Pancreas (tissue), 10 donors: ENCODE measurements around the gene CACNA2D3. TPM values are rescaled to one million over a fixed set of nuclear protein-coding genes. Genes with fewer than 3 reads are reported as not detected.

Experiments used
- ATAC-seq, 4 donors: fragments of 200-7000 bp; cut with Tn5 transposase; one replicate each; pipeline versions ENCODE4 v1.8.0 to v1.9.1; 2020; ENCODE audit warnings: mild to moderate bottlenecking in 4 of 4, moderate library complexity in 4 of 4
- DNase-seq, 6 donors: peaks; one replicate each; pipeline ENCODE4 v3.0.0-alpha.2; 2020
- FAIRE-seq: peaks from 2 replicates; lab custom pipeline; 2012; peaks lifted over from hg19 to GRCh38; lab: Jason Lieb, UNC
- H3K27ac ChIP-seq, 4 donors: fragments of 200-600 bp; sonication (generic); 1 replicate in 3 of 4; 2 replicates in 1 of 4; pipeline versions ENCODE4 v1.5.0 to v1.8.0; 2020
- H3K27me3 ChIP-seq, 4 donors: fragments of 200-600 bp; one replicate each; pipeline ENCODE4 v1.8.0; 2021
- H3K36me3 ChIP-seq, 3 donors: fragments of 200-600 bp; sonication (generic) in 1 of 3; one replicate each; pipeline versions ENCODE4 v1.5.0 to v1.8.0; 2020 to 2021
- H3K4me1 ChIP-seq, 3 donors: fragments of 200-600 bp; one replicate each; pipeline ENCODE4 v1.8.0; 2021
- H3K4me3 ChIP-seq, 4 donors: fragments of 200-600 bp; sonication (generic) in 2 of 4; one replicate each; pipeline versions ENCODE4 v1.5.0 to v1.8.0; 2020 to 2021
- H3K9me3 ChIP-seq, 4 donors: fragments of 200-600 bp; one replicate each; pipeline ENCODE4 v1.8.0; 2021
- CTCF ChIP-seq, 4 donors: fragments of 200-600 bp; sonication (generic) in 3 of 4; IDR thresholded peaks; one replicate each; pipeline versions ENCODE4 v1.5.0 to v1.8.0; 2021; ENCODE audit warnings: antibody characterized with exemption in 4 of 4
- WGBS, 2 donors: extraction: QIAGEN DNeasy Blood & Tissue Kit; methylation state at CpG; one replicate each; pipeline ENCODE4 v1.1.7; 2013; 5-methylcytosine and 5-hydroxymethylcytosine counted together
- intact Hi-C, 3 donors: fragments of 100-400 bp; cut with DNase I; formaldehyde crosslinking; loops; one replicate each; pipeline versions ENCODE4 v1.11.1 to v1.14.2; 2022
- polyA plus RNA-seq, 2 donors: library from polyadenylated mRNA; stranded (reverse); fragments of 200-250 nt; gene quantifications; one replicate each; pipeline ENCODE4 v1.2.3, GENCODE V29; 2013
- total RNA-seq, 6 donors: library from RNA; stranded (reverse); fragmentation: NEBNext Ultra II Directional in 4 of 6; extraction: Animal tissue kit (Norgen Biotek cat#: 25700) in 4 of 6; gene quantifications; one replicate each; pipeline versions ENCODE4 v1.2.1 to v1.2.4, GENCODE V29; 2021 to 2023
- donor health status: healthy with polysubstance abuse.
- donor health status: DM: no; HTN: no; CAD: no; lungs with moderate emphysema.
- donor health status: DM: no; HTN: no; CAD: no.
- donor health status: control.
- donor health status: control.
- donor health status: Bipolar disorder and iron deficiency.
- donor health status: DM: yes; HTN: yes; CAD: no.
- donor health status: DM: no; HTN: no; CAD: no.
- donor health status: DM: no; HTN: no; CAD: no.
- donor health status: DM: yes; HTN: yes; CAD: no.

The CACNA2D3 gene
- total and polyA plus RNA-seq, 8 donors: 0.19 to 0.75 (median 0.37) TPM; not detected in 2

- peaks cover 0 to 3% (median 0%) of the 10 kb centered on the region in 4 donors for H3K27me3 ChIP-seq
- H3K9me3 ChIP-seq: no peaks in the 10 kb centered on the region
- H3K4me3 ChIP-seq: no peak overlapping the region
- TF ChIP-seq CTCF (IDR thresholded peaks at IDR 0.05): peak; percentile 53 to 80 (median 76)
- no peaks in the 10 kb centered on the region for H3K4me1 ChIP-seq
- peak; percentile 39 to 93 (median 74) for DNase-seq
- WGBS, 2 donors: 19 to 22% methylated on average over 20 of the region's 20 CpGs
- no peaks in the 10 kb centered on the region for H3K36me3 ChIP-seq
- ATAC-seq: peak; percentile 75 to 97 (median 94)
- intact Hi-C loops: loop anchor here in 1 of 3 donors (10.0 kb wide), 1 partner anchor 1401 kb away; no protein-coding TSS in a partner anchor
- no peak for FAIRE-seq
- no peak overlapping the region for H3K27ac ChIP-seq
Observed at GRCh38 chr3:54853573-54854404, 731.4 kb downstream of the CACNA2D3 start.

GRCh38 chr3:54856271-54856670 is 733.9 kb downstream of the CACNA2D3 start:
- Histone ChIP-seq H3K36me3 (no peaks in the 10 kb centered on the region), H3K4me3 (no peak overlapping the region), H3K4me1 (no peaks in the 10 kb centered on the region), H3K9me3 (no peaks in the 10 kb centered on the region), H3K27ac (no peak overlapping the region), H3K27me3 (peaks cover 0 to 3% (median 0%) of the 10 kb centered on the region in 4 donors)
- no peak for ATAC-seq
- DNase-seq: no peak
- no peak for FAIRE-seq
- intact Hi-C loops: loop anchor here in 1 of 3 donors (10.0 kb wide), 1 partner anchor 1399 kb away; no protein-coding TSS in a partner anchor
- TF ChIP-seq CTCF (IDR thresholded peaks at IDR 0.05): no peak
- 75 to 79% methylated on average over 1 of the region's 1 CpG for WGBS, 2 donors

GRCh38 chr3:54857343-54857742 is 735.0 kb downstream of the CACNA2D3 start:
- Histone ChIP-seq H3K27me3 (peaks cover 0 to 3% (median 0%) of the 10 kb centered on the region in 4 donors), H3K9me3 (no peaks in the 10 kb centered on the region), H3K27ac (no peak overlapping the region), H3K4me1 (no peaks in the 10 kb centered on the region), H3K36me3 (no peaks in the 10 kb centered on the region), H3K4me3 (no peak overlapping the region)
- intact Hi-C loops: loop anchor here in 1 of 3 donors (10.0 kb wide), 1 partner anchor 1397 kb away; no protein-coding TSS in a partner anchor
- ATAC-seq: no peak
- 53 to 55% methylated on average over 3 of the region's 3 CpGs for WGBS, 2 donors
- DNase-seq: no peak
- no peak for TF ChIP-seq CTCF (IDR thresholded peaks at IDR 0.05)
- no peak for FAIRE-seq

- Histone ChIP-seq H3K36me3 (no peaks in the 10 kb centered on the region), H3K27me3 (peaks cover 0 to 3% (median 0%) of the 10 kb centered on the region in 4 donors), H3K4me1 (no peaks in the 10 kb centered on the region), H3K9me3 (no peaks in the 10 kb centered on the region), H3K4me3 (no peak overlapping the region), H3K27ac (no peak overlapping the region)
- WGBS, 2 donors: 34 to 42% methylated on average over 4 of the region's 4 CpGs
- TF ChIP-seq CTCF (IDR thresholded peaks at IDR 0.05): no peak
- ATAC-seq (no peak), FAIRE-seq (no peak), DNase-seq (no peak)
- intact Hi-C loops: loop anchor here in 1 of 3 donors (10.0 kb wide), 1 partner anchor 1397 kb away; no protein-coding TSS in a partner anchor
Observed at GRCh38 chr3:54858093-54858785, 735.9 kb downstream of the CACNA2D3 start.
